ENCODE results near the gene SZRD1.
"Not testable (repeated sequence)": the region's sequence is repeated elsewhere in the genome, so short reads cannot be mapped to it uniquely, and the experiment has no call there.

SZRD1 gene

DNA sequence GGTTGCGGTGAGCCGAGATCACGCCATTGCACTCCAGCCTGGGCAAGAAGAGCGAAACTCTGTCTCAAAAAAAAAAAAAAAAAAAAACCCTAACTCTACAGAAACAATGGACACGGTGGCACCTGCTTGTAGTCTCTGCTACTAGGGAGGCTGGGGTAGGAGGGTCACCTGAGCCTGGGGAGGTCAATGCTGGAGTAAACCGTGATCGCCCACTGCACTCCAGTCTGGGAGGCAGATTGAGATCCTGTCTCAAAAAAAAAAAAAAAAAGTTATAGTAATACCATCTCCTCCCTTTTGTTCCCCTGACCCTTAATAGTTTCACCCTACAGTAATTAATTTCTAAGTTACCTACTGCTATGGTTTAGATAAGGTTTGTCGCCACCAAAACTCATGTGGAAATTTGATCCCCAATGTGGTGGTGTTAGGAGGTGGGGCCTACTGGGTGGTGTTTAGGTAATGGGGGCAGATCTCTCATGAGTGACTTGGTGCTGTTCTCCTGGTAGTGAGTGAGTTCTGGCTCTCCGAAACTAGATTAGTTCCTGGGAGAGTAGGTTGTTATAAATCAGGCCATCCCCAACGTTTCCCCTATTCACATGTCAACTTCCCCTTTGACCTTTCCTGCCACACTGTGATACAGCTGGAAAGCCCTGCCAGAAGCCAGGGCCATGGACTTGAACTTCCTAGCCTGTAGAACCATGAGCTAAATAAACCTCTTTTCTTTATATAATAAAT lies 24.5 kb upstream of the SZRD1 start:
- TF ChIP-seq EZH2phosphoT487 (IDR thresholded peaks at IDR 0.05; ENCODE audit: low read depth) (no peak), CTCF (IDR thresholded peaks at IDR 0.05; ENCODE audit: low read depth, low read length) (no peak)
- peaks cover 95% of the 10 kb centered on the region for H3K79me2 ChIP-seq (ENCODE audit: low read length)
- H3K4me3 ChIP-seq (ENCODE audit: low read length), result no peak overlapping the region
- H3K4me2 ChIP-seq (ENCODE audit: low read length), result no peak overlapping the region
- peaks cover 3% of the 10 kb centered on the region for H3K36me3 ChIP-seq (replicated peaks; ENCODE audit: low read depth, low read length)
- H4K20me1 ChIP-seq (ENCODE audit: insufficient read depth, low read length), result peaks cover 25% of the 10 kb centered on the region
- no peaks in the 10 kb centered on the region for H3K9me3 ChIP-seq (ENCODE audit: insufficient read depth, low read length)
- no peak overlapping the region for H2AFZ ChIP-seq (ENCODE audit: low read depth, low read length)
- no peaks in the 10 kb centered on the region for H3K27me3 ChIP-seq (ENCODE audit: low read depth, low read length)
- no peak overlapping the region for H3K9ac ChIP-seq (ENCODE audit: low read length)
- H3K27ac ChIP-seq (ENCODE audit: low read length), result no peak overlapping the region
- H3K4me1 ChIP-seq (ENCODE audit: low read length), result no peaks in the 10 kb centered on the region

GRCh38 chr1:16343276-16343675 lies 23.8 kb upstream of the SZRD1 start:
- H3K36me3 ChIP-seq (replicated peaks; ENCODE audit: low read depth, low read length); H3K4me2 ChIP-seq (ENCODE audit: low read length); H2AFZ ChIP-seq (ENCODE audit: low read depth, low read length); H3K9me3 ChIP-seq (ENCODE audit: insufficient read depth, low read length); H3K27ac ChIP-seq (ENCODE audit: low read length); H3K4me3 ChIP-seq (ENCODE audit: low read length); H3K27me3 ChIP-seq (ENCODE audit: low read depth, low read length); H3K9ac ChIP-seq (ENCODE audit: low read length); H3K4me1 ChIP-seq (ENCODE audit: low read length): not testable (repeated sequence)
- Histone ChIP-seq H4K20me1 (ENCODE audit: insufficient read depth, low read length) (peaks cover 30% of the 10 kb centered on the region), H3K79me2 (ENCODE audit: low read length) (peaks cover 98% of the 10 kb centered on the region)

- Histone ChIP-seq H3K4me1 (ENCODE audit: low read length) (peaks cover 19% of the 10 kb centered on the region), H3K27me3 (ENCODE audit: low read depth, low read length) (no peaks in the 10 kb centered on the region), H3K4me3 (ENCODE audit: low read length) (no peak overlapping the region), H2AFZ (ENCODE audit: low read depth, low read length) (no peak overlapping the region), H3K36me3 (replicated peaks; ENCODE audit: low read depth, low read length) (no peaks in the 10 kb centered on the region), H3K4me2 (ENCODE audit: low read length) (no peak overlapping the region), H4K20me1 (ENCODE audit: insufficient read depth, low read length) (peaks cover 32% of the 10 kb centered on the region), H3K9me3 (ENCODE audit: insufficient read depth, low read length) (no peaks in the 10 kb centered on the region), H3K27ac (ENCODE audit: low read length) (no peak overlapping the region), H3K79me2 (ENCODE audit: low read length) (peaks cover 87% of the 10 kb centered on the region), H3K9ac (ENCODE audit: low read length) (no peak overlapping the region)
- TF ChIP-seq EZH2phosphoT487 (IDR thresholded peaks at IDR 0.05; ENCODE audit: low read depth), result no peak
- no peak for TF ChIP-seq CTCF (IDR thresholded peaks at IDR 0.05; ENCODE audit: low read depth, low read length)
Observed at GRCh38 chr1:16348414-16349182, 18.4 kb upstream of the SZRD1 start.

DNA sequence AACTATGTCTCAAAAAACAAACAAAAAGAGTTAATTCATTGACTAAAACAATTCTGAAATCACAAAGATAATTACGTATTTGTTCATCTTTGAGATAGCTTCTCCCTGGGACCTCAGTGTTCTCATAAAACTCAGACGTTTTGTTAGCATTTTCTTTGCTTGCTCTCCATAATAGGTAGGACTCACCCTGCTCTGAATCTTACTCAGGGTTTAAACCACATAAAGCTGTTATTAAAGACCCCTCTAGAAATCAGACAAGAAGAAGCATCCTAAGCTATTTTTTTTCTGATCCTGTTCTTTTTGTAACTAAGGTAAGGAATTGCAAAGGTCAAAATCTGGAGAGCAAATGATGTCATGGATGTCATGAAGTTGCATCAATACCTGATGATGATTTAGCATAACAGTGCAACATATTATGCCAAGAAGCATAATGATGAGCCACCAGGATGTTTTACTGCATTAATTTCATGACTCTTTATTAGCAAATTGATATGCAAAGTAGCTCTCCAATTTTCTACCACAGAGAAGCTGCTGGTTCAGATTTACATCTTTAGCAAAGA lies 17.1 kb upstream of the SZRD1 start:
- H3K4me3 ChIP-seq (ENCODE audit: low read length), result no peak overlapping the region
- H3K4me2 ChIP-seq (ENCODE audit: low read length), result no peak overlapping the region
- H3K9ac ChIP-seq (ENCODE audit: low read length), result no peak overlapping the region
- TF ChIP-seq CTCF (IDR thresholded peaks at IDR 0.05; ENCODE audit: low read depth, low read length), result no peak
- TF ChIP-seq EZH2phosphoT487 (IDR thresholded peaks at IDR 0.05; ENCODE audit: low read depth), result no peak
- H2AFZ ChIP-seq (ENCODE audit: low read depth, low read length), result no peak overlapping the region
- H4K20me1 ChIP-seq (ENCODE audit: insufficient read depth, low read length), result peaks cover 32% of the 10 kb centered on the region
- no peaks in the 10 kb centered on the region for H3K9me3 ChIP-seq (ENCODE audit: insufficient read depth, low read length)
- peaks cover 73% of the 10 kb centered on the region for H3K79me2 ChIP-seq (ENCODE audit: low read length)
- peaks cover 19% of the 10 kb centered on the region for H3K4me1 ChIP-seq (ENCODE audit: low read length)
- H3K27me3 ChIP-seq (ENCODE audit: low read depth, low read length), result no peaks in the 10 kb centered on the region
- H3K36me3 ChIP-seq (replicated peaks; ENCODE audit: low read depth, low read length), result no peaks in the 10 kb centered on the region
- H3K27ac ChIP-seq (ENCODE audit: low read length), result no peak overlapping the region

Data from OCI-LY3 (cell line).